ENCODE results near the gene PCSK6.

GRCh38 chr15:101457696-101458095, 31.8 kb downstream of the PCSK6 start:
- TF ChIP-seq CTCF (IDR thresholded peaks at IDR 0.05) (no peak), POLR2A (IDR thresholded peaks at IDR 0.05) (no peak), EP300 (IDR thresholded peaks at IDR 0.05) (no peak), POLR2AphosphoS5 (IDR thresholded peaks at IDR 0.05) (no peak)

All from sigmoid colon (tissue), 4 donors.